Smooth muscle cell (in vitro differentiated cells): ENCODE measurements around the gene ETV2. TPM values are rescaled to one million over a fixed set of nuclear protein-coding genes. Genes with fewer than 3 reads are reported as not detected.
A peak's percentile ranks its signal among the peaks of the same experiment; 100 is the strongest.
"Not testable (repeated sequence)": the region's sequence is repeated elsewhere in the genome, so short reads cannot be mapped to it uniquely, and the experiment has no call there.

Source experiments
- DNase-seq: peaks from one replicate; lab custom pipeline; 2025; ENCODE audit not compliant: unreplicated experiment; lab: John Stamatoyannopoulos, UW
- H2AFZ ChIP-seq: fragments of 200-600 bp; sonication (generic); 2 replicates; pipeline ENCODE4 v1.6.0; 2016; ENCODE audit warnings: antibody characterized with exemption, low read depth, mild to moderate bottlenecking
- H3F3A ChIP-seq: fragments of 200-600 bp; sonication (generic); 2 replicates; pipeline ENCODE4 v1.6.0; 2017; ENCODE audit warnings: antibody characterized with exemption, low read depth
- H3K27ac ChIP-seq: fragments of 200-600 bp; sonication (generic); 2 replicates; pipeline ENCODE4 v1.5.1; 2016; ENCODE audit warnings: low read depth, mild to moderate bottlenecking
- H3K27me3 ChIP-seq: fragments of 200-600 bp; sonication (generic); 2 replicates; pipeline ENCODE4 v1.6.1; 2016; ENCODE audit warnings: low read depth, mild to moderate bottlenecking
- H3K36me3 ChIP-seq: fragments of 200-600 bp; sonication (generic); 2 replicates; pipeline ENCODE4 v1.5.1; 2016; ENCODE audit warnings: low read depth
- H3K4me1 ChIP-seq: fragments of 200-600 bp; sonication (generic); 2 replicates; pipeline ENCODE4 v1.5.1; 2016; ENCODE audit warnings: low read depth
- H3K4me2 ChIP-seq: fragments of 200-600 bp; sonication (generic); 2 replicates; pipeline ENCODE4 v1.6.0; 2016; ENCODE audit warnings: mild to moderate bottlenecking
- H3K4me3 ChIP-seq: fragments of 200-600 bp; sonication (generic); 2 replicates; pipeline ENCODE4 v1.5.1; 2016; ENCODE audit warnings: mild to moderate bottlenecking
- H3K79me2 ChIP-seq: fragments of 200-600 bp; sonication (generic); 2 replicates; pipeline ENCODE4 v1.6.0; 2016; ENCODE audit warnings: low read depth, mild to moderate bottlenecking
- H3K9ac ChIP-seq: fragments of 200-600 bp; sonication (generic); 2 replicates; pipeline ENCODE4 v1.6.0; 2016; ENCODE audit warnings: low read depth
- H3K9me3 ChIP-seq: fragments of 200-600 bp; sonication (generic); replicated peaks from 2 replicates; pipeline ENCODE4 v1.5.1; 2016; ENCODE audit warnings: low read depth
- H4K20me1 ChIP-seq: fragments of 200-600 bp; sonication (generic); 2 replicates; pipeline ENCODE4 v1.6.0; 2016; ENCODE audit warnings: low read depth
- WGBS: methylation state at CpG from one replicate; pipeline ENCODE4 v1.1.7; 2016; ENCODE audit warnings: low lambda C conversion rate; 5-methylcytosine and 5-hydroxymethylcytosine counted together
- polyA plus RNA-seq: library from polyadenylated mRNA; unstranded; fragments of >200 nt; fragmentation: Nextera tagmentation; extraction: Ambion mirVana; gene quantifications from 2 replicates; pipeline ENCODE4 v1.2.1, GENCODE V29; 2016
- total RNA-seq: library from RNA; depleted of rRNA; stranded (reverse); fragments of >200 nt; gene quantifications from 2 replicates; pipeline ENCODE4 v1.2.3, GENCODE V29; 2014
- TF ChIP-seq, protein P1 (sequence below): fragments of 200-600 bp; sonication (generic); IDR thresholded peaks from 2 replicates; pipeline ENCODE4 v1.5.1; 2017; ENCODE audit warnings: borderline replicate concordance, mild to moderate bottlenecking, antibody characterized with exemption; ENCODE audit not compliant: insufficient read depth, poor library complexity, severe bottlenecking

Gene ETV2
- total and polyA plus RNA-seq, 2 experiments from 2014 or later: 2.9 TPM; not detected in 1

DNA sequence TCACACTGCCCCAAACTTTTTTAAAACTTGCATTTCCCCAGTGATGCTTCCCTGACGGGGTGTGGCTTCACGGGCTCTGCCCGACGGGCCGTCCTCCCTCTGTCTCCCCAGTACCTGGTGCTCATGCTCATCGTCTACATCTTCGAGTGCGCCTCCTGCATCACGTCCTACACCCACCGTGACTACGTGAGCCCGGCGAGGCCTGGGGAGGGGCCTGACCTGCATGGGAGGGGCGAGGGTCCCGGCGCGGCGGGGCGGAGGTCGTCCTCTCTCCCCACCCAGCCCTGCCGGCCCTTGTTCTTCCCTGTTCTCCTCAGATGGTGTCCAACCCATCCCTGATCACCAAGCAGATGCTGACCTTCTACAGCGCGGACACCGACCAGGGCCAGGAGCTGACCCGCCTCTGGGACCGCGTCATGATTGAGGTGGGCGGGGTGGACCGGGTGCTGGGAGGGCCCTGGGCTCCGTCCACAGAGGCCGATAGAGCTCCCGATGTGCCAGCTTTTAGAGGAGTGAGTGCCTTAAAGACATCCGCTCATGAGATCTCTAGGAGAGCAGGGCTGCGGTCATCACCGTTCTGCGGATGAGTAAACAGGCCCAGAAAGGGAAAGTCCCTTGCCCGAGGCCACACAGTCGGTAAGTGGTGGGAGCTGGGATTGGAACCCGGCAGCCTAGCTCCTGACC, 31.7 kb downstream of the ETV2 start:
- peak overlapping the region; percentile 91 for H3K4me2 ChIP-seq
- H3K36me3 ChIP-seq: no peaks in the 10 kb centered on the region
- no peaks in the 10 kb centered on the region for H4K20me1 ChIP-seq
- no peaks in the 10 kb centered on the region for H3K4me1 ChIP-seq
- H3K27ac ChIP-seq: no peak overlapping the region
- peak overlapping the region; percentile 97 for H2AFZ ChIP-seq
- TF ChIP-seq, protein P1, sequence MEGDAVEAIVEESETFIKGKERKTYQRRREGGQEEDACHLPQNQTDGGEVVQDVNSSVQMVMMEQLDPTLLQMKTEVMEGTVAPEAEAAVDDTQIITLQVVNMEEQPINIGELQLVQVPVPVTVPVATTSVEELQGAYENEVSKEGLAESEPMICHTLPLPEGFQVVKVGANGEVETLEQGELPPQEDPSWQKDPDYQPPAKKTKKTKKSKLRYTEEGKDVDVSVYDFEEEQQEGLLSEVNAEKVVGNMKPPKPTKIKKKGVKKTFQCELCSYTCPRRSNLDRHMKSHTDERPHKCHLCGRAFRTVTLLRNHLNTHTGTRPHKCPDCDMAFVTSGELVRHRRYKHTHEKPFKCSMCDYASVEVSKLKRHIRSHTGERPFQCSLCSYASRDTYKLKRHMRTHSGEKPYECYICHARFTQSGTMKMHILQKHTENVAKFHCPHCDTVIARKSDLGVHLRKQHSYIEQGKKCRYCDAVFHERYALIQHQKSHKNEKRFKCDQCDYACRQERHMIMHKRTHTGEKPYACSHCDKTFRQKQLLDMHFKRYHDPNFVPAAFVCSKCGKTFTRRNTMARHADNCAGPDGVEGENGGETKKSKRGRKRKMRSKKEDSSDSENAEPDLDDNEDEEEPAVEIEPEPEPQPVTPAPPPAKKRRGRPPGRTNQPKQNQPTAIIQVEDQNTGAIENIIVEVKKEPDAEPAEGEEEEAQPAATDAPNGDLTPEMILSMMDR: no peak
- no peak for DNase-seq
- H3K79me2 ChIP-seq: no peaks in the 10 kb centered on the region
- peak overlapping the region; percentile 54 for H3K4me3 ChIP-seq
- no peaks in the 10 kb centered on the region for H3K27me3 ChIP-seq
- H3F3A ChIP-seq: no peaks in the 10 kb centered on the region
- no peaks in the 10 kb centered on the region for H3K9me3 ChIP-seq
- H3K9ac ChIP-seq: no peak overlapping the region
- 3% methylated on average over 38 of the region's 39 CpGs for WGBS

DNA sequence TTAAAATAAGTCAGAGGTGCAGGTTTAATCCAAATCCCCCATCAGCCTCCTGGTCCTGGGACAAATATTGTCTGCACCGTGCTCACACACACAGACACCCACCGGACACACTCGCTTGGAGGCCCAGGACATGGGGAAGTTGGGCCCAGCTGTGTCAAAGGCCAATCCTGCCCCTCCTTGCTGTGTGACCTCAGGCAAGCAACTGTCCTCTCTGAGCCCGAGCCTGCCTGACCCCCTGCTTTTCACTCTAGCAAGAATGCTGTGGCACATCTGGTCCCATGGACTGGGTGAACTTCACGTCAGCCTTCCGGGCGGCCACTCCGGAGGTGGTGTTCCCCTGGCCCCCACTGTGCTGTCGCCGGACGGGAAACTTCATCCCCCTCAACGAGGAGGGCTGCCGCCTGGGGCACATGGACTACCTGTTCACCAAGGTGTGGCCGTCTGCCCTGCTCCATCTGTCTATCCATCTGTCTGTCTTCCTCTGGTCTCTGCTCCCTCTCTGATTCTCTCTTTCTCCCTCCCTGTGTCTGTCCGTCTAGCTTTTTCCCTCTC, 34.1 kb downstream of the ETV2 start:
- no peak overlapping the region for H3K4me3 ChIP-seq
- WGBS: 90% methylated on average over 15 of the region's 15 CpGs

DNA sequence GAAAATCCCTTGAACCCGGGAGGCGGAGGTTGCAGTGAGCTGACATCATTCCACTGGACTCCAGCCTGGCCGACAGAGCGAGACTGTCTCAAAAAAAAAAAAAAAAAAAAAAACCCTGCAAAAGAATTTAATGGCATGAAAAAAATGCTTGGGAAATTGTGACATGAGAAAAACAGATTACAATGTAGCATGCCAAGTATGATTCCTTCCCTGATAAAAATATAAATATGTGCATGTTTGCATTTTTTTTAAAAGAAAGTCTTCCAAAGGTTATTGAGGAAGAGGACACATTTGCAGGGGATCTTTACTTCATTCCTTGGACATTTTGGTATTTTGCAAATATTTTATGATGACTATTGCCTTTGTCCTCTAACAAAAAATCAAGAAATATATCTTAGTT, 48.3 kb downstream of the ETV2 start:
- H3K4me1 ChIP-seq: no peaks in the 10 kb centered on the region
- H3K4me2 ChIP-seq: no peak overlapping the region
- no peak overlapping the region for H3K27ac ChIP-seq
- no peaks in the 10 kb centered on the region for H3K9me3 ChIP-seq
- H3K27me3 ChIP-seq: no peaks in the 10 kb centered on the region
- no peak overlapping the region for H2AFZ ChIP-seq
- H3K4me3 ChIP-seq: no peak overlapping the region
- H4K20me1 ChIP-seq: no peaks in the 10 kb centered on the region
- no peak for DNase-seq
- no peaks in the 10 kb centered on the region for H3K79me2 ChIP-seq
- H3K36me3 ChIP-seq: no peaks in the 10 kb centered on the region
- no peak overlapping the region for H3K9ac ChIP-seq
- H3F3A ChIP-seq: no peaks in the 10 kb centered on the region
- 84% methylated on average over 4 of the region's 4 CpGs for WGBS
- TF ChIP-seq, protein P1: no peak

More for the DNA sequence above, 34.1 kb downstream of the ETV2 start:
- no peak overlapping the region for H3K9ac ChIP-seq
- no peak for DNase-seq
- no peaks in the 10 kb centered on the region for H3K27me3 ChIP-seq
- no peaks in the 10 kb centered on the region for H3K9me3 ChIP-seq
- no peaks in the 10 kb centered on the region for H3K4me1 ChIP-seq
- H3K27ac ChIP-seq: no peak overlapping the region
- no peaks in the 10 kb centered on the region for H3K79me2 ChIP-seq
- no peaks in the 10 kb centered on the region for H4K20me1 ChIP-seq
- no peaks in the 10 kb centered on the region for H3F3A ChIP-seq
- H3K36me3 ChIP-seq: no peaks in the 10 kb centered on the region
- TF ChIP-seq, protein P1: no peak
- no peak overlapping the region for H2AFZ ChIP-seq
- H3K4me2 ChIP-seq: no peak overlapping the region

DNA sequence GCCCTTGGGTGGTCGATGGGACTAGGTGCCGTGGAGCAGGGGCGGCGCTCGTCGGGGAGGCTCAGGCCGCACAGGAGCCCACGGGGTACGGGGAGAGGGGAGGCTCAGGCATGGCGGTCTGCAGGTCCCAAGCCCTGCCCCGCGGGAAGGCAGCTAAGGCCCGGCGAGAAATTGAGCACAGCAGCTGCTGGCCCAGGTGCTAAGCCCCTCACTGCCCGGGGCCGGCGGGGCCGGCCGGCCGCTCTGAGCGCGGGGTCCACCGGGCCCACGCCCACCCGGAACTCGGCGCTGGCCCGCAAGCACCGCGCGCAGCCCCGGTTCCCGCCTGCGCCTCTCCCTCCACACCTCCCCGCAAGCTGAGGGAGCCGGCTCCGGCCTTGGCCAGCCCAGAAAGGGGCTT, 49.6 kb downstream of the ETV2 start:
- H3K9me3 ChIP-seq, H3K9ac ChIP-seq, H3K36me3 ChIP-seq, DNase-seq, H3K4me1 ChIP-seq, H3F3A ChIP-seq, H4K20me1 ChIP-seq, H3K27me3 ChIP-seq, H2AFZ ChIP-seq, H3K4me3 ChIP-seq, H3K4me2 ChIP-seq, H3K79me2 ChIP-seq, H3K27ac ChIP-seq: not testable (repeated sequence)
- WGBS: 95% methylated on average over 36 of the region's 37 CpGs
